Loucy (cell line): ENCODE data around the gene NRARP.

Source experiments
- EZH2phosphoT487 ChIP-seq: fragments of 200-600 bp; IDR thresholded peaks from 2 replicates; pipeline ENCODE4 v1.6.1; 2018; ENCODE audit warnings: antibody characterized with exemption, mild to moderate bottlenecking, moderate library complexity, borderline replicate concordance
- TF ChIP-seq, protein P1 (sequence below): fragments of 200-600 bp; sonication (generic); conservative IDR thresholded peaks from 2 replicates; pipeline ENCODE4 v1.5.1; 2014; ENCODE audit warnings: mild to moderate bottlenecking, antibody characterized with exemption, low read length

DNA sequence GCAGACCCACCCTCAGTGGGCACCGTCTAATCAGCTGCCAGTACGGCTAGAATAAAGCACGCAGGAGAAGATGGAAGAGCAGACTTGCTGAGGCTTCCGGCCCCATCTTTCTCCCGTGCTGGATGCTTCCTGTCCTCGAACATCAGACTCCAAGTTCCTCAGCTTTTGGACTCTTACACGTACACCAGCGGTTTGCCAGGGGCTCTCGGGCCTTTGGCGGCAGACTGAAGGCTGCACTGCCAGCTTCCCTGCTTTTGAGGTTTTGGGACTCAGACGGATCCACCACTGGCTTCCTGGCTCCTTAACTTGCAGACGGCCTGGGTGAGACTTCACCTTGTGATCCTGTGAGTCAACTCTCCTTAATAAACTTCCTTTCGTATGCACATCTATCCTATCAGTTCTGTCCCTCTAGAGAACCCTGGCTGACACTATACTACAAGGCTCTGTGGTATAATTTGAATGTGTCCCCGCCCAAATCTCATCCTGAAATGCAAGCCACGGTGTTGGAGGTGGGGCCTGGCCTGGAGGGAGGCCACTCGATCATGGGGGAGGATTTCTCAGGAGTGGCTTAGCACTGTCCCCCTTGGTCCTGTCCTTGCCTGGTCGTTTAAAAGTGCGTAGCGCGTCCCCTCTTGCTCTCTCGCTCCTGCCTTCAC, 31.1 kb upstream of the NRARP start:
- TF ChIP-seq, protein P1, sequence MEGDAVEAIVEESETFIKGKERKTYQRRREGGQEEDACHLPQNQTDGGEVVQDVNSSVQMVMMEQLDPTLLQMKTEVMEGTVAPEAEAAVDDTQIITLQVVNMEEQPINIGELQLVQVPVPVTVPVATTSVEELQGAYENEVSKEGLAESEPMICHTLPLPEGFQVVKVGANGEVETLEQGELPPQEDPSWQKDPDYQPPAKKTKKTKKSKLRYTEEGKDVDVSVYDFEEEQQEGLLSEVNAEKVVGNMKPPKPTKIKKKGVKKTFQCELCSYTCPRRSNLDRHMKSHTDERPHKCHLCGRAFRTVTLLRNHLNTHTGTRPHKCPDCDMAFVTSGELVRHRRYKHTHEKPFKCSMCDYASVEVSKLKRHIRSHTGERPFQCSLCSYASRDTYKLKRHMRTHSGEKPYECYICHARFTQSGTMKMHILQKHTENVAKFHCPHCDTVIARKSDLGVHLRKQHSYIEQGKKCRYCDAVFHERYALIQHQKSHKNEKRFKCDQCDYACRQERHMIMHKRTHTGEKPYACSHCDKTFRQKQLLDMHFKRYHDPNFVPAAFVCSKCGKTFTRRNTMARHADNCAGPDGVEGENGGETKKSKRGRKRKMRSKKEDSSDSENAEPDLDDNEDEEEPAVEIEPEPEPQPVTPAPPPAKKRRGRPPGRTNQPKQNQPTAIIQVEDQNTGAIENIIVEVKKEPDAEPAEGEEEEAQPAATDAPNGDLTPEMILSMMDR: no peak
- no peak for TF ChIP-seq EZH2phosphoT487
